HG03565 (cell line): ENCODE data around the gene KCNB1.

Experiments used
- ATAC-seq: cut with Tn5 transposase; IDR thresholded peaks from one replicate; pipeline ENCODE4 v1.9.1; 2021; ENCODE audit warnings: mild to moderate bottlenecking, moderate library complexity; ENCODE audit not compliant: unreplicated experiment

The KCNB1 gene

DNA sequence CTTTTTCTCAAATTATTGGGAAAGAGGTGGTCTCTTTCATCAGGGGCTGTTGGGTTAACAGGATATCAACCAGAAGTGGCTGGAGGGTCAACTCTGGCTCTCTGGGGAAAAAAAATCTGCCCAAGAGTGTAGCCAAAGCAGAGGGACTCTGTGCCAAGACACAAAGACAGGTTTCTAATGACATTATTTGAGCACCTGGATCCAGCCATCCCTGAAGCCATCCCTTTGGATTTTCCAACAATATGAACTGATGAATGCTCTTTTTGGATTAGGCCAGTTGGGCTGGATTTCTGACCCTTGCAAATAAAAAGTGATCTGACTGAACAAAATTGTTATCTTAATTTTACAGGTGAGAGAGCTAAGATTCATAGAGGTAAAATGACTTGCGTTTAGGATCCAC lies 88.7 kb downstream of the KCNB1 start:
- no peak for ATAC-seq

DNA sequence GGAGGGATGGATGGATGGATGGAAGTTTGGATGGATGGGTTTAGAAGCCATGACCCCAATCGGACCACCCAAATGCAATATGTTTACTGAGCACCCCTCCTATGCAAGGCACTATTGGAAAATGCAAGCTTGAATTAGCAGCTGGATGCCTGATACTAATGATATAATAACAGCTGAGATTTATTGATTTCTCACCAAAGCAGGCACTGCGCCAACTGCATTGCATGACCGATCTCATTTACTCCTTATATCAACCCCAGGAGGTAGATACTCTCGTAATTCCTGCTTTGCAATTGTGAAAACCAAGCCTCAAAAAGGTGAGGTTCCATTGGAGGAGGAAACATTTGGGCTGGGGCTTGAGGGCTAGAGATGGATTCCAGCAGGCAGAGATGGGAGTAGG lies 89.7 kb downstream of the KCNB1 start:
- no peak for ATAC-seq

DNA sequence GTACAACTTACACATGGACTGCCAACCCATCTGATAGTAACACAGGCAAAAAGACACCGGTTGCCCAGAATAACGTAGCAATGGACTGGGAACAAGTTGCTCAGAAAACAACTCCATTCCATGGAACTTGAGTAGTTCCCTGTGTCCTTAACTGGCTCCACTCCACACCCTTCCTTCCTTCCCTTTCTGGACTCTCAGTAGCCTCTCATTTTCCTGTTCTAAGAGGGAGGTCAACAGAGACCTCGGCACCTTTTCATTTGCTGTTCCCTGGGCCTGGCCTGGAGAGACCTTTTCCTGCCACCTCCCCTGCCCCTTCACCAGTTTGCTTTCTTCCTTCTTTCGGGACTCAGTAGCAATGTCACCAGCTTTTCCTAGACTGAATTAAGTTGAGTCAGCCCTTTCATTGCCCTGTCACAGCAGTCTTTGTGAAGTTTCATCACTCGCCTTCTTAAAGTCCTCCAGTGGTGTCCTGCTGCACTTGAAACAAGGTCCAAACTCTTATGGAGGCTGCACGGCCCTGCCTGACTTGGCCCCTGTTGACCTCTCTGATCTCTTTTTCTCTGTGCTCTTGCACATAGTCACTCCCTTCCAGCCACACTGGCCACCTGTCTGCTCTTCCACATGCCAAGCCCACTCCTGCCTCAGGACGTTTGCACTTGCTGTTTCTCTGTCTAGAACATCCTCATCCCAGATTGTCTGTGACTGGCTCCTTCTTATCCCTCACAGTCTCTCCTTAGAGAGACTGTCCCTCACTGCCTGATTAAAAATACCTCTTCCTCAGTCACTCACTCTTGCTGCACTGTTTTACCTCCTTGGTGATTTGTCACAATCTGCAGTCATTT lies 90.8 kb downstream of the KCNB1 start:
- ATAC-seq, result no peak

DNA sequence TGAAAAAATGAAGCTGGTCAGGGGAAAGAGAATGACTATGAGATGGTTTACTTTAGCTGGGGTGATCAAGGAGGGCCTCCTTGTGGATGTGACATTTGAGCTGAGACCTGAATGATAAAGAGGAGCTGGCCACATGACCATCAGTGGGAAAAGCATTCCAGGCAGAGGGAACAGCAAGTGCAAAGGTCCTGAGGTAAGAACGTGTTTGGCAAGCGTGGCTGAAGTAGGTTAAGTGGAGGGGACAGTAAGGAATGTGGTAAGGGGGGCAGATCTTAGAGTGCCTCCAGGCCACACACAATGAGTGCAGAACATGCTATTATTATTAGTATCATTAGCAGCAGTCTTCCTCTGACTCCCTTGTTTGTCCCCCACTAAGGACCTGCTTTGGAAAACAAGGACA lies 92.6 kb downstream of the KCNB1 start:
- ATAC-seq, result no peak

DNA sequence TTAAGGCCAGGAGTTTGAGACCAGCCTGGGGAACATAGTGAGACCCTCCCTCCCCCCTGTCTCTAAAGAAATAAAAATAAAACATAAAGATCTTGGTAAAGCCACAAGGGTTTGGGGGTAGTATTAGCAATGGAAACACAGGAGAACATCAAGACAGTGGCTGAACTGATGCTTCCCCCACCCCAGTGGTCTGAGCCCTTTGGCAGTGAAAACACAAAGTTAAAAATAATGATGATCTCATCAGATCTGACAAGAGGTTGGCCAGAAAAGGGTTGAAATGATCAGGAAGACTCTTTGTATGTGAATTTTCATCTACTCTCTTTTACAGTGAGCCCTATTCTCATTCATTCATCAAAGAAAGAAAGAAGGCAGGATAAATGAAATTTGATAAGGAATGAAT lies 93.7 kb downstream of the KCNB1 start:
- ATAC-seq, result no peak

DNA sequence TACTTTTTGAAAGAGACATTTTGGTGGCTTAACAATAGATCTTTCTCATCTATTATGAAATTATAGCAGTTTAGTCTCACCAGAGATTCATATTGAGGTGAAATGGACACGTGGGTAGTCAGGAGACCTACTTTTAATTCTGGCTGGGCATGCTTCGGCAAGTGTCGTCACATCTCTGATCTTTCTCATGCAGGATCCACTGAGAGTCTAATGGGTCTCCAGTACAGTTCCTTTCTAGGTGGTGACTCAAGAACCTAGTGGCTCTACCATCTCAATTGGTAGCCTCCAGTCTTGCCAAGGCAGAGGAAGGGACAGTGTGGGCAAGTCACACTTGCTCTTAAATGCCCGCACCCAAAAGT lies 94.9 kb downstream of the KCNB1 start:
- ATAC-seq, result no peak

DNA sequence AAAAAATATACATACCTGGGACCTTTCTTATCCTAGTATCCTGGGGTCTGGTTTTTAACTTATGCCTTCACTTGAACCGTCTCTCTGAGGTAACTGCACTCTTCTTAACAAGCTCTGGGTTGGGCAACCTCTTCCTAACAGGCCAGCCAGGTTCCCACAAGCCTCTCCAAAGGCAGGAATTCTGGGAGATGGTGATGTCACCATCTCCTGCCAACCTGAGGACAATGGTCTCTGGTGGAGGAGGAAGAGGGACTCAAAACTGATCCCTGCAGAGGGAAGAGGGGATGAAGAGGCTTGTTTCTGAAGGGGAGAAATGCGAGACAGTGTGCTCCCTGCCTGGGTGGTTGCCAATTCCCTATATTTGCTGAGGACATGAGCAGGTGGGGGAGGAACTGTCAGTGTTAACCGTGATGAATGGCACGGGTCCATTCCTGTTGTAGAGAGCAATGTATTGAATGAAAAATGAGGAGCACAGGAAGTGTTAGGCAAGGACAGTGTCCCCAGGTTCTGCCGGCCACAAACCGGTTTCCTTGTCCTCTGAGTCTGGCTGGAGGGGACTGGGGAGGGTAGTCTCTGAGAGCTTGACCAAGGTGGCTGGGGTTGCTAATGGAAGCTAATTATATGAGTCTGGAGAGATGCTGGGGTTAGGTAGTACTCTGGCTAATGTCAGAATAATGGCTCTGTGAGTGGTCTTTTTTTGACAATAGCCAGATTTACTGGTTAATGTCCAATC lies 95.5 kb downstream of the KCNB1 start:
- no peak for ATAC-seq

DNA sequence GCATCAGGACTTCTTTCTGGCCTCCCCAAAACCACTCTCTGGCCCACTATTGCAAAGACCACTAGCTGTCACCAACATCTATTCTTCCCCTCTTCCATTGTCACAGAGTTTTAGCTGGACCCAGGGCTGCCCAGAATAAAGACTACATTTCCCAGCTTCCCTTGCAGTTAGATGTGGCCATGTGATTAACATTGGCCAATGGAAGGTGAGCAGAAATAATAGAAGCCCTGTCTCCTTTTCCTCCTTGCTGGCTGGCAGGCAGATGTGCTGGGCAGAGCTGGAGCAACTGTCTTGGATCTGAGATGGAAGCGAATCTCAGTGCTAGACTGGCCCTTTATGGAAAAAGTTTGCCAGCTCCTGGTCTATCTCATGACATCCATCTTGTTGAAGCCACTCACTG lies 97.0 kb downstream of the KCNB1 start:
- ATAC-seq, result no peak

DNA sequence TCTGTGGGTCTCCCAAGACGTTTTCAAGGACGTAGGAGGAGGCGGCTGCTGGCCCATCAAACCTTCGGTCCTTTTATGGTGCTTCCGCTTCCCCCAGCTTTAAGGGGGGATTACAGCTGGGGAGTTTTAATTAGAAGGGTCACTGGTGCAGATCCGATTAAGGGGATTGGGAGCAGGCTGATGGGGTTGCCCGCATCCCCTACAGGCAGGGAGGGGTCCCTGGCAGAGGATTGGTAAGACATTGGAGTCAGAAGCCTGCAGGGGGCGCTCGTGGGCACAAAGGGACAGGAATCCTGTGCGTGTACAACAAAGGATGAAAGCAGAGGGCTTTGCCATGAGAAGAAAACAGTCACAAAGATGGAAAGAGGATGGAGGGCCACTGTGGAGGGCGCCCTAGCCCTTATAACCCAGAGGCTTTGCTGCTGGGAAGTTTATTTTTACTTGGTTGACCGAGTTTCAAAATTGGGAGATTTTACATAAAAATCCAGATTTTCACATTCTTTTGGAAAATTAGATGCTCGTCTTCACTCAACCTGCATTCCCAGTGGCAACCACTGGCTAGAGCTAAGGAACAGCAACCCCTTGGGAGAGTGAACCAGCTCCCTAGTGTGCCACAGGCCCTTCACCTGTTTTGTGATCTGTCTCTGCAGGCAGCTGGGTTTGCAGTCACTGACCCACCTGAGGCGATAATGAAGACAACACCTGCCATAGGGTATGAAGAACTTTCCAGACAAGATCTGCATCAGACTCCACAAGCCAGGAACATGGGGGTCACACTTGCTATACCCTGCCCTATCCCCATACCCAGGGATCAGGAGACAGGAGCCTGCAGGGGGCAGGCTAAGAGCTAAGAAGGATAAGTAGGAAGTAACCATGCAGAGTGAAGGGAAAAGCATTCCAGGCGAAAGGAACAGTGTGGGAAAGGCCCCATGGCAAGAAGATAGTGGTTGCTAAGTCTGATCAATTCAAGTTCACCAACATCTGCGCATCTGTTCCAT lies 97.7 kb downstream of the KCNB1 start:
- ATAC-seq, result no peak

DNA sequence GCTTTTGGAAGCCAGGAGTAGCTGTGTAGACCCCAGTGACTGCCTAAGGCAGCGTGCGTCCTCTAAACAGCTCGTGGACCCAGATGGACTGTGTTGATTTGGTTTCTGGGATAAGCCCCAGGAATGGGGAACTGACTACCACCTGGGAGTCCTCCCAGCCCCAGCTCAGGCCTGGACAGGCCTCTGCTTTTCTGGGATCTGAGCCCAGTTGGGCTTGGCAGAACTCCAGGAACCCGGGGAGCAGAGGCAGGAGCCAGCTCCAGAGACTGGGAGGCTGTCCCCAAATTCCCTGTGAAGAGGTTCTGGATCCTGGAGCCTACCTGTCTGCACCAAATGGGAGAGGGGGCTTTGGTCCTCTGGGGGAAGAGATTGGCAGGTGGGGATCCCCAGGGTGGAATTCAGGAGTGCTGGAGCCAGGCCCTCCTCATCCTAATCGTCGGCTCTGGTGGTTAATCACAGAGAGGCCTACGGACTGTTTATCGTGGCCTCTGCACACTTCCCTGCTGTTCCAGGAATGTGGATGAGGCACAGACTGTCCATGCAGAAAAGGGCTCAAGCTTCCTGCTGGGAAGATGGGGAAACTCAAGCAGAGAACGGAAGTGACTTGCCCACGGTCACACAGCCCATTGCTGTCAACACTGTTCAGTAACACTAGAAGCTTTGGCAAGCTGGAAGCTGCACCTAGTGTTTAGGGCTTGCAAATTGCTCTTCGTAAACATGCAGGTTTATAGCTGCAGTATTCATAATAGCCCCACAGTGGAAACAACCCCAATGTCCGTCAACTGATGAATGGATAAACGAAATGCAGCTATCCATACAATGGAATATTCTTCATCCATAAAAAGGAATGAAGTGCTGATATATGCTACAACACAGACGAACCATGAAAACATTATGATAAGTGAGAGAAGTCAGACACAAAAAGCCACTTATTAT lies 100.6 kb downstream of the KCNB1 start:
- ATAC-seq, result no peak

DNA sequence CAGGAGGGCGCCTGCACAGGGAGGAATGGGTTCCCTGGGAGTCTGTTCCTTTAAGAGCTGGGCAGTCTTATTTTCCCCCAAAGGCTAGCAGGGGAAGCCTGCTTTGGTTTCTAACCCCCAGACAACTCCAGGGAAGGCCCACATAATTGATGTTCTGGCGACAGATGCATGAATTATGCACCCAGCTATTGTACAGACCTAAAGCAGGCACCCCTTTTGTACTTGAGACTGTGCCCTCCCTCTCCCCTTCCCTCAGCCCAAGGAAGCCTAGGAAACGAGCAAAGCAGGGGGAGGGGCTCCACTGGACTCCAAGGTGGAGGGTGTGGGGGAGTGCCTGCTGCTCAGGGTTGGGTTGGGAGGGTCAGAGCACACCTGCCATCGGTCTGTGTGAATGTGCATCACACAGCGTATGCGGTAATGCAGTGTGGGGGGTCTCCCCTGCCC lies 102.1 kb downstream of the KCNB1 start:
- ATAC-seq, result no peak

DNA sequence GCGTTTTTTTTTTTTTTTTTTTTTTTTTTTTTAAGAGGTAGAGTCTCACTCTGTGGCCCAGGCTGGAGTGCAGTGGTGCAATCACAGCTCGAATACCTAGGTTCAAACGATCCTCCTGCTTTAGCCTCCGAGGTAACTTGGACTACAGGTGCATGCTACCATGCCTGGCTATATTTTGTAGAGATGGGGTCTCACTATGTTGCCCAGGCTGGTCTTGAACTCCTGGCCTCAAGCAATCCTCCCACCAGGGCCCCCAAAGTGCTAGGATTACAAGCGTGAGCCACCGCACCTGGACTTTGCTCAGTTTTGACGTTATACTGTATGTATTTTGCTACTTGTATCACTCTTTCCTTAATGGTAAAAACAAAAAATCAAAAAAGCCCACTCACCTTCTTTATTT lies 103.1 kb downstream of the KCNB1 start:
- ATAC-seq, result no peak

DNA sequence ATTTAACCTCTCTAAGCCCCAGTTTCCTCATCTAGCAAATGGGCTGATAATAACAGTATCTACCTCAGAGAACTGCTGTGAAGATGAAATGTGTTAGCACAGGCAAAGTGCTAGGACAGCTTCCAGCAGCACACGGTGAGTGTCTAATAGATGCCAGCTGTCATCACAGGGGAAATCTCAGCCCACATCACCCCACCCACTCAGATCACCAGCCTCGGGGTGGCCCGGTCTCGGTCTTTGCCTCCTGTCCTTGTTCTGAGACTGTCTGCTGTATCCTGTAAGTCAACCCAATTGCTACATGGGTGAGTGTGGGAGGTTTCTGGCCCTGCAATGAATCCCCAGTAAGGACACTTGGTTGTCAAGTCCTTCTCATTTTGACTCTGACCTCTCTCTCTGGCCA lies 105.1 kb downstream of the KCNB1 start:
- ATAC-seq, result no peak

DNA sequence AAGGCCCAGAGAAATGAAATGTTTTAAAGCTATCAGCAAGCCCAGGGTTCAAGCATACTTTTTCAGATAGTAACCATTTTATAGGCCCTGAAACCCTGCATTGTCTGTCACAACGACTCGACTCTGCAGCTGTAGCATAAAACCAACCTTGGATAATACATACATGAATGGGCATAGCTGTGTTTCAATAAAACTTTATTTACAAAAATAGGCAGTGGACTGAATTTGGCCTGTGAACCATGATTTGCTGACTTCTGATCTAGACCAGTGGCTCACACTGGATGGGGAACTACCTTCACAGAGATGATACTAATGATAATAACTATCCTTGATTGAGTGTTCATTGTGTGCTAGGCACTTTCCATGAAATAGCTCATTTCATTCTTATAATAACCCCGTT lies 107.3 kb downstream of the KCNB1 start:
- no peak for ATAC-seq

DNA sequence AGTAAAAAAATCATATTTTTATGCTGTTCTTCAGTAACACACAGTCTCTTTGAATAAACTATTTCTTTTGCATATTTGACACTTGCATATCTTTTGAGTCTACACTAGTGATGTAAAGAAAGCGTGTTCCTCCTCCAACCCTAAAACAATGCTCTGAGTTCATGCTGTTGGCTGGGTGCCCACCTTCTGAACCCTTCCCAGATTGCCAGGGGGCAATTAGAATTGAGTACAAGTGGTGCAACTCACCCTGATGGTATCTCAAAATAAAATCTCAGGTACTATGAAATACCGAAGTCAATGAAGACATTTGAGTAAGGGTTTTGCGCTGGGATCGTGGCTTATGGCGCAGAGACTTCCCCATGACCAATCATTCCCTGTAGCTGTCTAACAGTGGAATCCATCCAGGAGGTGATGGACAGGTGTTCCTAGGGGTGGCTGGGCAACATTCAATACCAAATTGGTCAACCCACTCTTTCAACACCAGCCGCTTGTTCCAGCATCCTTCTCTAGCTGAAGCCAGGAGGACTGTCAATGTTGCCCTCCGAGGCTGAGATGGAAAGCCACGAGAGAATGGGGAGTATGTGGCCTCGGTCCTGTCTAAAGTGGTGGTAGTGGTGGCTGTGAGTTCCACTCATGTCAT lies 110.3 kb downstream of the KCNB1 start:
- ATAC-seq, result no peak

DNA sequence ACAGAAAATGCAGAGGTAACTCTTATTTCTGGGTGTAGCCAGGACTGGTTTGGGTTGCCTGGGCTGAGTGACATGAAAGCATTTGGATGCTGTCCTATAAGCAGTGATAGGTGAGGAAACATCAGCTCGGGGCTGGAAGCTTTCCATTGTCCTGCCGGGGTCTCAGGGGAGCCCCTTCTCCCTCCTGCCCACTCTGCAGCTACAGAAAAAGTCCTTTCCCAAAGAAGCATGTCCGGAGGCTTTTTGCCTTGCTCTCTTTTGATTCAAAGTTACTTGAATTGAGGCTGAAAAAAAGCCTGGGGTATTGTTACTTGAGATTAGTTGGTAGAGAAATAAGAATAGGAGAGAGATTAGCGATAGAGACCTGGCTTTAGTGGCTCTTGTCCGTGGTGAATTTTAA lies 113.9 kb downstream of the KCNB1 start:
- no peak for ATAC-seq

DNA sequence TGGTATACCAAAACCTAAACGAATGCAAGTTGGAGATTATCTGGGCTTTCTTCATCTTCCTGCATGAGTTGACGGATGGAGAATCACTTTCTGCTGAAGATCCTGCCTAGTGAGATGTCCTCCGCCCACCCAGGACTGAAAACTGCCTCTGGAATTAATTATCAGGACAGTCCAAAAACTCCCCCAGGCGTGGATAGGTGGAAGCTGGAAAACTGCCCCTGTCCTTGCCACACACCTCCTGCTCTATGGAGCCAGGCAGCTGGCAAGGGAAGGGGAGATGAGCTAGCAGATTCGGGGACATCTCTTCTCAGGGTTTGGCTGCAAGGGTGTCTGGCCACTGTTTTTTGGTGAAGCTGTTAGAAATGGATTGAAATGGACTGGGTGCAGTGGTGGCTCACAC lies 115.4 kb downstream of the KCNB1 start:
- no peak for ATAC-seq

DNA sequence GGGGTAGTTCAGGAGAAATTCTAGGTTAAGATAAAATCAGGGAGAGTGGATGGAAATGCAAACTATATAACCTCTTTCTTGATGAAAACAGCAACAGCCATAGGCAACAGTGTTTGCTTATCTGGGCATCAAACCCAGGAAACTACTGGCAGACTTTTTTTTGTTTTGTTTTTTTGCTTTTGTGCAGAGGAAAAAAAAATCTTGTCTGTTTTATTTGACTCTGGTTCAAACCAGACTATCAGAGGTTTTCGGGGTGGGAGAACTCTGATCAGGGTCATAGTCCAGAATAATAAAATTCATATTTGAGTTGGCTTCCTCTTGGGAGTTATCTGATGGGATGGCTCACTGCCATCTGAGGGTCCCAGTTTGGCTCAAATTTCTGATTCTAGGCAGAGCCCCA lies 115.8 kb downstream of the KCNB1 start:
- no peak for ATAC-seq

DNA sequence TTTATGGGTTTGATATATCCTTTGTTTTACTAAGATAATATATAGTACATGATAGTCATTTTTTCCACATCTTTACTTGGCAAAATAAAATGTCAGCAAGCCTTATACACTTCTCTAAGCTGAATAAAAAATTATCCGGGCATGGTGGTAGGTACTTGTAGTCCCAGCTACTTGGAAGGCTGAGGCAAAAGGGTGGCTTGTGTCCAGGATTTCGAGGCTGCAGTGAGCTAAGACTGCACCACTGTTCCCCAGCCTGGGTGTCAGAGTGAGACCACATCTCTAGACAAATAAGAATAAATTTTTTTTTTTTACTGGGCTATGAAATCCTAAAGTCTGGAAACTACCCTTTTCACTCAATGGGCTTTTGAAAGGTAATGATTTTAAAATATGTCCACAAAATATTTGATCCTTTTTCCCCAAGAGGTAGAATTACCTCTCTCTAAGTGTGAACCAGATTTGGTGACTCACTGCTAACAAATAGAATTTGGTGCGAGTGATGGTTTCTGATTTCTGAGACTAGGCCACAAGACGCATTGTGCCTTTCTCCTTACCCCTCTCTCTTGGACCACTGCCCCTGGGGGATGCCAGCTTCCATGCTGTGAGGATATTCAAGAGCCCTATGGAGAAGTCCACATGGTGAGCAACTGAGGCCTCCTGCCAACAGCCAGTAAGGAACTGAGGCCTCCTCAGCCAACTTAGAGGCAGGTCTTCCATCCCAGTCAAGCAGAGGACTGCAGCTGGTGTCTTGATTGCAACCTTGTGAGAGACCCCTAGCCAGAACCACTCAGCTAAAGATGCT lies 120.4 kb downstream of the KCNB1 start:
- no peak for ATAC-seq
